Neural crest cell (in vitro differentiated cells): ENCODE data around the gene RNF144A. TPM values are rescaled to one million over a fixed set of nuclear protein-coding genes. Genes with fewer than 3 reads are reported as not detected.

Source experiments
- DNase-seq: peaks from one replicate; pipeline ENCODE4 v3.0.0; 2021; ENCODE audit warnings: low read depth, mixed read lengths, low spot score
- H3K27ac Mint-ChIP-seq: one replicate; pipeline ENCODE4 v1.8.0; 2021; ENCODE audit warnings: mild to moderate bottlenecking, mixed read lengths; ENCODE audit not compliant: unreplicated experiment
- H3K27me3 Mint-ChIP-seq: 2 replicates; pipeline ENCODE4 v1.8.0; 2021; ENCODE audit warnings: low read depth, mild to moderate bottlenecking, mixed read lengths
- H3K36me3 Mint-ChIP-seq: 2 replicates; pipeline ENCODE4 v1.8.0; 2021; ENCODE audit warnings: low read depth, mild to moderate bottlenecking, mixed read lengths
- H3K4me1 Mint-ChIP-seq: 2 replicates; pipeline ENCODE4 v1.8.0; 2021; ENCODE audit warnings: mixed read lengths
- H3K4me3 Mint-ChIP-seq: one replicate; pipeline ENCODE4 v1.8.0; 2021; ENCODE audit warnings: mild to moderate bottlenecking, mixed read lengths
- H3K9me3 Mint-ChIP-seq: 2 replicates; pipeline ENCODE4 v1.8.0; 2021; ENCODE audit warnings: mixed read lengths
- total RNA-seq: library from RNA; stranded (reverse); gene quantifications from 2 replicates; pipeline ENCODE4 v1.2.1, GENCODE V29; 2021
- TF ChIP-seq, protein P1 (sequence below): fragments of 200-600 bp; sonication (generic); conservative IDR thresholded peaks from 2 replicates; pipeline ENCODE4 v1.5.0; 2021; ENCODE audit warnings: antibody characterized with exemption, mild to moderate bottlenecking

RNF144A gene
- total RNA-seq, 1 donor from 2014 or later, result 49.6 TPM

GRCh38 chr2:6956566-6956965 is 39.4 kb downstream of the RNF144A start:
- Mint-ChIP-seq H3K9me3 (no peaks in the 10 kb centered on the region), H3K27me3 (no peaks in the 10 kb centered on the region), H3K27ac (no peak overlapping the region), H3K4me1 (peaks cover 27% of the 10 kb centered on the region), H3K36me3 (peaks cover 10% of the 10 kb centered on the region), H3K4me3 (no peak overlapping the region)
- TF ChIP-seq, protein P1, sequence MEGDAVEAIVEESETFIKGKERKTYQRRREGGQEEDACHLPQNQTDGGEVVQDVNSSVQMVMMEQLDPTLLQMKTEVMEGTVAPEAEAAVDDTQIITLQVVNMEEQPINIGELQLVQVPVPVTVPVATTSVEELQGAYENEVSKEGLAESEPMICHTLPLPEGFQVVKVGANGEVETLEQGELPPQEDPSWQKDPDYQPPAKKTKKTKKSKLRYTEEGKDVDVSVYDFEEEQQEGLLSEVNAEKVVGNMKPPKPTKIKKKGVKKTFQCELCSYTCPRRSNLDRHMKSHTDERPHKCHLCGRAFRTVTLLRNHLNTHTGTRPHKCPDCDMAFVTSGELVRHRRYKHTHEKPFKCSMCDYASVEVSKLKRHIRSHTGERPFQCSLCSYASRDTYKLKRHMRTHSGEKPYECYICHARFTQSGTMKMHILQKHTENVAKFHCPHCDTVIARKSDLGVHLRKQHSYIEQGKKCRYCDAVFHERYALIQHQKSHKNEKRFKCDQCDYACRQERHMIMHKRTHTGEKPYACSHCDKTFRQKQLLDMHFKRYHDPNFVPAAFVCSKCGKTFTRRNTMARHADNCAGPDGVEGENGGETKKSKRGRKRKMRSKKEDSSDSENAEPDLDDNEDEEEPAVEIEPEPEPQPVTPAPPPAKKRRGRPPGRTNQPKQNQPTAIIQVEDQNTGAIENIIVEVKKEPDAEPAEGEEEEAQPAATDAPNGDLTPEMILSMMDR, result no peak
- DNase-seq, result no peak

DNA sequence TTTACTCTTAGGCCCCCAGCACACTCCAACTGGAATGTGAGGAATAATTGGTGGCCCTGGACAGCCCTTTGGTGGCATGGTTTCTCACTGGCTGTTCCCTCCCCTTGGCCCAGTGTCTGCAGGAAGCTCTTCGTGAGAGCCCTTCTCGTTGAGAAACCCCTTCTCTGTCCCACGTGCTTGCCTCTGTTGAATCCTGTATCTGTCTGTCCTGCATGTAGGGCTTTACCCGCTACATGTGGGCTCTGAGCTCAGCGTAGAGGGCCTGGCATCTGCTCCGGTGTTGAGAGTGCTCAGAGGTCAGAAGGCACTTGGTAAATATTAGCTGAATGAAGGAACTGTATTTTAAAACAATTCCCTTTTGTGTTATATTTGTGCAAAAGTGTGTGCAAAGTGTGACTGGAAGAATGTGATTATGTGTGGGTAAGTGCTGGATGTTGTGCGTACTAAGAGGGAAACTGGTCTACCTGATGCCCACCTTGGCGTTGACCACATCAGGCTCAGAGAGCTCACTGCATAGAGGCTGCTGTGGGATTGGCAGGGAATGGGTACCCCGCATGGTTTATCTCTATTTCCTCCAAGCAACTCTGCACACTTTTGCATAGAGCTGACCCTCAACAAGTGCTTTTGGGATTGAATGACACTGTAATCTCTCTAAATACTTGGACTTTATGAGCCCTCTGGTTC is 40.0 kb downstream of the RNF144A start:
- Mint-ChIP-seq H3K36me3 (peaks cover 14% of the 10 kb centered on the region), H3K27ac (no peak overlapping the region)

DNA sequence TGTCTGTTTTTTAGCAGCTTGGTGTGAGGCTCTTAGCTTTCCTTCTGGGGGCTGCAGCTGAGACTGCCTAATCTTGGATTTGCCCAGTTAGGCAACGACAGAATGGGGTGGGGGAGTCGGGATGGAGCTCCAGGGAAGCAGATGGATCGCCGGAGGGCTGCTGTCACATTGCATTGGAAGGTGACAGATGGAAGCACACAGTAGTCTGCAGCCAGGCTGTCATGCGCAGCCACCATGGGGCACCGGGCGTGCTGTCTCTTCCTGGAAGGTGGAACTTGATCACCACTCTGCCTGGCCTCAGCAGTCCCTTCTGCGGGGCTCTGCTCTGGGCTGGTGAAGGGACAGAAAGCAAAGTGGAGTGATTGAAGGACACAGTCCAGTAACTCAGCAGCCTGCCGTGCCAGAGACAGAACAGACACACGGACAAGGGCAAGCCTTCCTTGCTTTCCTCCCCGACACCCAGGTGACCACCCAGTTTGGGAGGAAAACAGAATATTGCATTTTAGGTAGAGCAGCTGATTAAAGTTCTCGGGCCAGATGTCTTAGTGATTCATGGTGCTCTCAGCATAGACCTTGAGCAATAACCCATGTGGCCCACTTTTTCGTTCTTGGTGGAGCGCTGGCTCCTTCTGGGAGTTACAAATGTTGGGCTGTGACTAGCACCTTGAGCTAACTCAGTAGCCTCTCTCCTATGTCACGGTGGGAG is 40.9 kb downstream of the RNF144A start:
- Mint-ChIP-seq H3K27me3 (no peaks in the 10 kb centered on the region), H3K27ac (peak overlapping the region; percentile 44), H3K9me3 (no peaks in the 10 kb centered on the region), H3K36me3 (peaks cover 18% of the 10 kb centered on the region), H3K4me1 (peaks cover 27% of the 10 kb centered on the region), H3K4me3 (no peak overlapping the region)
- DNase-seq, result no peak
- TF ChIP-seq, protein P1, result no peak

More for the DNA sequence above, 40.0 kb downstream of the RNF144A start:
- no peaks in the 10 kb centered on the region for H3K9me3 Mint-ChIP-seq
- peaks cover 27% of the 10 kb centered on the region for H3K4me1 Mint-ChIP-seq
- TF ChIP-seq, protein P1, result no peak
- H3K27me3 Mint-ChIP-seq, result no peaks in the 10 kb centered on the region
- no peak for DNase-seq
- no peak overlapping the region for H3K4me3 Mint-ChIP-seq

GRCh38 chr2:6958616-6959235 is 41.5 kb downstream of the RNF144A start:
- Mint-ChIP-seq H3K4me1 (peaks cover 27% of the 10 kb centered on the region), H3K4me3 (no peak overlapping the region), H3K27me3 (no peaks in the 10 kb centered on the region), H3K27ac (peak overlapping the region; percentile 81), H3K36me3 (peaks cover 21% of the 10 kb centered on the region), H3K9me3 (no peaks in the 10 kb centered on the region)
- DNase-seq, result no peak
- TF ChIP-seq, protein P1, result no peak

DNA sequence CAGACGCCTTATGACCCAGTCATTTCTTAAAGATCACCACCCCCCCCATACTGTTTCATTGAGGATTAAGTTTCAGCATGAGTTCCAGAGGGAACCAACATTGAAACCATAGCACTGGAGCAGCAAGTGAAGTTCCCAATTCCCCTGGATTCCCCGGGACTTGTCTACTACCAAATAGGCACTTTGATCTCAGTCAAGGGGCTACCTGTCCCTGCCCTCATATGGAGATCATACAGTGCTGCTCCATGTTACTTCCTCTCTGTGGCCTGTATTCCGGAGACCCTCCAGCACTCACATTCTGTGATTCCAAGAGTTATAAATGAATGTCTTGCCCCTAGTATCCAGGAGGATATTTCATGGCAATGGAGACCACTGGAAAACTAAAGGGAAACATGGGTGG is 42.5 kb downstream of the RNF144A start:
- Mint-ChIP-seq H3K9me3 (no peaks in the 10 kb centered on the region), H3K27ac (no peak overlapping the region), H3K36me3 (peaks cover 20% of the 10 kb centered on the region), H3K4me1 (peaks cover 22% of the 10 kb centered on the region), H3K27me3 (no peaks in the 10 kb centered on the region), H3K4me3 (no peak overlapping the region)
- no peak for DNase-seq
- TF ChIP-seq, protein P1, result no peak
